Germinal center (tissue), 1 donor: ENCODE data around the gene ACTMAP.

Experiments used
- DNase-seq: peaks from one replicate; pipeline ENCODE4 v3.0.0; 2012; ENCODE audit warnings: mixed read lengths, low spot score

ACTMAP gene

DNA sequence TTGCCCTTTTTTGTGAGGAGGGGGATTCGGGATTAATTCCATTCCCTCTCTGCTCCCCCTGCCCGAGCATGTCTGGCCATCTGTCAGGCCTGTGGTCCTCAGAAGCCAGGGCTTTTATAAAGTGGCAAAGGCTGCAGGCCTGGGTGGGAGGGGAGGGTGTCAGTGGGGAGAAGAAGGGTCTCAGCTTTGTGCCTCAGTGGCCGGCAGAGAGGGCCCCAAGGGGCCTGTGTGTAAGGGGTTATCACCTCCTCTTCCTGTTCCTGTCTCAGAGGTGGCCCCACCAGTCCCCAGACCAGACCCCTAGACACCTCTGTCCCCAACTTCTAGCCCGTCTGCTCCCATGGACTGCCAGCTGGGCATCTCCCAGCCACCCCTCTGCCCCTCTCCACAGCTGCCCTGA lies 56.4 kb downstream of the ACTMAP start:
- DNase-seq, result no peak

GRCh38 chr19:40693150-40693788 lies 57.0 kb downstream of the ACTMAP start:
- DNase-seq, result no peak

DNA sequence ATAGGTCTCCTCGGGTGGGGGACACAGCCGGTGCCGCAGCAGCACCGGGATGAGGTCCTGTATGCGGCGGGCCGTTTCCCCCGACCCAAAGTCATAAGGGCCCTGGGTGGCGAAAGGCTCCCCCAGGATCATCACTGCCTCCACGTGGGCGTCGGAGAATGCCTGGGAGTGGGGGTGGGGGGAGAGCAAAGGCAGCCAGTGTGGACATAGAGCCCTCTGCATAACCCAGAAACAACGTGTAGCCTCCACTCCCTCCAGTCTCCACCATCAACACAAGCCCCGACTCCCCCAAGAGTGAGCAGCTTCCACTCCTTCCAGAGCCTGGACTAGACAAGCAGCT lies 58.1 kb downstream of the ACTMAP start:
- DNase-seq, result no peak

GRCh38 chr19:40691421-40692211 lies 58.7 kb downstream of the ACTMAP start:
- DNase-seq, result peak; percentile 30
